HepG2 (cell line): ENCODE measurements around the gene SLC6A7. TPM values are rescaled to one million over a fixed set of nuclear protein-coding genes. Genes with fewer than 3 reads are reported as not detected.

ENCODE experiments used
- ATAC-seq: fragments of 200-7000 bp; cut with Tn5 transposase; 3 replicates; pipeline ENCODE4 v1.9.1; 2020; ENCODE audit warnings: mild to moderate bottlenecking, moderate library complexity
- BruUV-seq: library from RNA; stranded (reverse); fragments of 400-500 nt; replicated peaks from 2 replicates; lab custom pipeline; 2021; lab: Mats Ljungman, UMichigan
- CTCF ChIA-PET: fragments of 300-600 bp; formaldehyde crosslinking; extraction: SDS; loops from one replicate; lab custom pipeline; 2021; ENCODE audit warnings: low total read pairs, inconsistent platforms, low intra/inter-chr PET ratio; lab: Yijun Ruan, JAX
- POLR2A ChIA-PET: fragments of 350-600 bp; sonication (Branson Sonifier 250); formaldehyde crosslinking; loops from one replicate; lab custom pipeline; 2020; ENCODE audit warnings: antibody characterized with exemption, inconsistent platforms; lab: Yijun Ruan, JAX
- DNase-seq: peaks from one replicate; pipeline ENCODE4 v3.0.0-alpha.2; 2015; ENCODE audit warnings: low spot score
- FAIRE-seq: peaks from 3 replicates; lab custom pipeline; 2011; peaks lifted over from hg19 to GRCh38; lab: Jason Lieb, UNC
- H2AFZ ChIP-seq: one replicate; pipeline ENCODE4 v1.6.1; 2011; ENCODE audit warnings: low read length, inconsistent platforms
- H3K27ac ChIP-seq: fragments of 300-600 bp; 3 replicates; pipeline ENCODE4 v1.8.0; 2011; ENCODE audit warnings: mixed run types, mild to moderate bottlenecking, mixed read lengths, low read length, inconsistent platforms; ENCODE audit not compliant: insufficient read depth; ENCODE audit errors: extremely low read length
- H3K27me3 ChIP-seq, 2 experiments: fragments of 200-600 bp in 1 of 2; 2 replicates in 1 of 2; 3 replicates in 1 of 2; pipeline versions ENCODE4 v1.6.0 to v1.8.0; 2011; ENCODE audit warnings: low read length in 2 of 2, mild to moderate bottlenecking in 2 of 2, moderate library complexity in 2 of 2, inconsistent platforms in 1 of 2; ENCODE audit not compliant: insufficient read depth in 2 of 2, control insufficient read depth in 1 of 2
- H3K36me3 ChIP-seq, 2 experiments: fragments of 200-600 bp in 1 of 2; replicated peaks in 1 of 2; 2 replicates in 1 of 2; 3 replicates in 1 of 2; pipeline versions ENCODE4 v1.5.1 to v1.8.0; 2011; ENCODE audit warnings: low read length in 2 of 2, inconsistent platforms in 1 of 2; ENCODE audit not compliant: insufficient read depth in 2 of 2, control insufficient read depth in 1 of 2
- H3K4me1 ChIP-seq: 2 replicates; pipeline ENCODE4 v1.5.1; 2012; ENCODE audit warnings: low read length, inconsistent platforms; ENCODE audit not compliant: insufficient read depth
- H3K4me2 ChIP-seq: 2 replicates; pipeline ENCODE4 v1.6.0; 2011; ENCODE audit warnings: low read depth, low read length, inconsistent platforms
- H3K4me3 ChIP-seq, 3 experiments: fragments of 200-600 bp in 1 of 3; sonication (generic), shearing (Covaris generic) in 1 of 3; replicated peaks in 1 of 3; 2 replicates each; pipeline ENCODE4 v1.5.1; 2011 to 2016; ENCODE audit warnings: low read length in 3 of 3, inconsistent platforms in 2 of 3, low read depth in 2 of 3, mild to moderate bottlenecking in 2 of 3, control low read depth in 1 of 3, mixed read lengths in 1 of 3; ENCODE audit not compliant: insufficient read depth in 1 of 3
- H3K79me2 ChIP-seq: one replicate; pipeline ENCODE4 v1.6.1; 2011; ENCODE audit warnings: low read length, inconsistent platforms; ENCODE audit not compliant: insufficient read depth
- H3K9ac ChIP-seq: 2 replicates; pipeline ENCODE4 v1.6.0; 2011; ENCODE audit warnings: mild to moderate bottlenecking, low read depth, low read length, inconsistent platforms; ENCODE audit not compliant: insufficient read depth
- H3K9me3 ChIP-seq: 2 replicates; pipeline ENCODE4 v1.5.1; 2012; ENCODE audit warnings: mild to moderate bottlenecking, low read length
- H4K20me1 ChIP-seq: 2 replicates; pipeline ENCODE4 v1.6.0; 2011; ENCODE audit warnings: inconsistent platforms, mild to moderate bottlenecking, low read length, moderate library complexity; ENCODE audit not compliant: insufficient read depth
- ARID2 ChIP-seq: sonication (generic); formaldehyde crosslinking; IDR thresholded peaks from 2 replicates; pipeline ENCODE4 v1.8.1; 2022; ENCODE audit warnings: mild to moderate bottlenecking, missing genetic modification reagents, borderline replicate concordance
- CREBL2 ChIP-seq: sonication (generic); formaldehyde crosslinking; IDR thresholded peaks from 2 replicates; pipeline ENCODE4 v1.8.1; 2023; ENCODE audit warnings: missing genetic modification reagents, mild to moderate bottlenecking, borderline replicate concordance
- FOSL1 ChIP-seq: sonication (generic); formaldehyde crosslinking; IDR thresholded peaks from 2 replicates; pipeline ENCODE4 v1.9.0; 2021; ENCODE audit warnings: missing genetic modification reagents, borderline replicate concordance
- FOXK1 ChIP-seq: sonication (generic); formaldehyde crosslinking; IDR thresholded peaks from 2 replicates; pipeline ENCODE4 v1.4.0; 2020; ENCODE audit warnings: low read depth, missing genetic modification reagents, borderline replicate concordance
- FOXP1 ChIP-seq, 2 experiments: fragments of 450-650 bp in 1 of 2; IDR thresholded peaks; 2 replicates each; pipeline ENCODE4 v1.6.1; 2017 to 2018; ENCODE audit warnings: antibody characterized with exemption in 1 of 2
- FUBP1 ChIP-seq: sonication (generic); formaldehyde crosslinking; IDR thresholded peaks from 2 replicates; pipeline ENCODE4 v1.5.1; 2020; ENCODE audit warnings: missing genetic modification reagents, mild to moderate bottlenecking, borderline replicate concordance
- HES4 ChIP-seq: sonication (generic); formaldehyde crosslinking; IDR thresholded peaks from 2 replicates; pipeline ENCODE4 v1.9.0; 2021; ENCODE audit warnings: mild to moderate bottlenecking, missing genetic modification reagents, borderline replicate concordance
- HNF4A ChIP-seq: sonication (generic); formaldehyde crosslinking; IDR thresholded peaks from 2 replicates; pipeline ENCODE4 v1.4.0; 2020; ENCODE audit warnings: missing genetic modification reagents
- KDM5A ChIP-seq: fragments of 200-600 bp; sonication (generic); IDR thresholded peaks from 2 replicates; pipeline ENCODE4 v1.7.0; 2018; ENCODE audit warnings: antibody characterized with exemption, mild to moderate bottlenecking, low read length, borderline replicate concordance
- NCOA5 ChIP-seq: sonication (generic); formaldehyde crosslinking; IDR thresholded peaks from 2 replicates; pipeline ENCODE4 v1.4.0; 2020; ENCODE audit warnings: missing genetic modification reagents
- PAXIP1 ChIP-seq: sonication (generic); formaldehyde crosslinking; conservative IDR thresholded peaks from 2 replicates; pipeline ENCODE4 v1.4.0; 2020; ENCODE audit warnings: mild to moderate bottlenecking, missing genetic modification reagents, moderate library complexity
- POGZ ChIP-seq: sonication (generic); formaldehyde crosslinking; IDR thresholded peaks from 2 replicates; pipeline ENCODE4 v1.4.0; 2020; ENCODE audit warnings: mild to moderate bottlenecking, missing genetic modification reagents
- SALL1 ChIP-seq: sonication (generic); formaldehyde crosslinking; IDR thresholded peaks from 2 replicates; pipeline ENCODE4 v1.8.0; 2022; ENCODE audit warnings: mild to moderate bottlenecking, missing genetic modification reagents
- ZNF3 ChIP-seq: IDR thresholded peaks from 2 replicates; pipeline ENCODE4 v1.7.0; 2017; ENCODE audit warnings: inconsistent platforms
- ZNF670 ChIP-seq: sonication (generic); formaldehyde crosslinking; IDR thresholded peaks from 2 replicates; pipeline ENCODE4 v1.8.0; 2022; ENCODE audit warnings: mild to moderate bottlenecking, missing genetic modification reagents, borderline replicate concordance
- WGBS: methylation state at CpG from one replicate; pipeline ENCODE4 v1.1.6; 2017; ENCODE audit warnings: low lambda C conversion rate; 5-methylcytosine and 5-hydroxymethylcytosine counted together
- in situ Hi-C: cut with HindIII; loops from 2 replicates; pipeline ENCODE4 v1.10.0; 2017; ENCODE audit warnings: low pct_unique_long_range_greater_than_20kb; ENCODE audit not compliant: extremely low pct_ligation_motif_present
- intact Hi-C: fragments of 100-400 bp; cut with micrococcal nuclease; formaldehyde crosslinking; loops from one replicate; pipeline ENCODE4 v1.10.0; 2022; ENCODE audit not compliant: unreplicated experiment
- polyA plus RNA-seq, 8 experiments: library from polyadenylated mRNA; depleted of rRNA in 3 of 8; stranded (reverse) in 7 of 8; unstranded in 1 of 8; fragments of >200 nt; fragmentation: Illumina TruSeq in 4 of 8; extraction: Trizol in 4 of 8; gene quantifications; 2 replicates each; pipeline versions ENCODE4 v1.2.1 to v1.2.3, GENCODE V29; 2011 to 2016; ENCODE audit warnings: low read depth in 4 of 8, missing spikeins in 1 of 8, mixed read lengths in 1 of 8; ENCODE audit not compliant: insufficient read depth in 1 of 8
- total RNA-seq, 5 experiments: library from RNA; depleted of rRNA; stranded (reverse); fragments of >200 nt; fragmentation: Illumina TruSeq; extraction: Trizol; gene quantifications; 2 replicates each; pipeline ENCODE4 v1.2.3, GENCODE V29; 2016; ENCODE audit warnings: low read depth in 1 of 5
- TF ChIP-seq, protein P1 (sequence below): sonication (generic); formaldehyde crosslinking; IDR thresholded peaks from 2 replicates; pipeline ENCODE4 v1.8.1; 2023; ENCODE audit warnings: mild to moderate bottlenecking, moderate library complexity, missing genetic modification reagents
- TF ChIP-seq, protein P2 (sequence below): IDR thresholded peaks from 2 replicates; pipeline ENCODE4 v1.6.1; 2016; ENCODE audit warnings: low read depth, borderline replicate concordance

Gene SLC6A7
- total and polyA plus RNA-seq, 2 of the 13 experiments (the other 11 are each of a cell fraction or from before 2014, with no cell fraction given), result not detected

DNA sequence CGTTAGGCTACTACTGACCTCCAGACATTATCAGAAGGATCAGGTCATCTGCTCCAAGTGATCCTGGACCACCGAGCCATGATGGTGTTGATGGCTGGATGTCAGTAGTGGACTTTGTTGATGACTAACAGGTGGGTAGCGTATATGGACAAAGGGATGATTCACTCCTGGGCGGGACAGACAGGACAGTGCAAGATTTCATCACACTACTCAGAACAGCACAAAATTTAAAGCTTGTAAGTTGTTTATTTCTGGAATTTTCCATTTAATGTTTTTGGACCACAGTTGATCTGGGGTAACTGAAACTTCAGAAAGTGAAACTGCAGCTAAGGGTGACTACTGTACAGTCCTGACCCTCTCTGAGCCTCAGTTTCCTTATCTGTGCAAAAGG is 46.9 kb upstream of the SLC6A7 start:
- H3K27me3 ChIP-seq, result no peaks in the 10 kb centered on the region
- peaks cover 97% of the 10 kb centered on the region for H3K4me1 ChIP-seq
- H3K4me2 ChIP-seq, result peak overlapping the region; percentile 19
- peak overlapping the region; percentile 62 for H3K27ac ChIP-seq
- no TSS peak for BruUV-seq
- ChIA-PET CTCF (no interaction called here), POLR2A (interaction anchor here (0.8 to 1.2 kb wide), 6 partner anchors 11 to 117 kb away, joined by 3 to 7 read pairs (median 4); no protein-coding TSS in a partner anchor)
- no peaks in the 10 kb centered on the region for H3K9me3 ChIP-seq
- H3K4me3 ChIP-seq, result peak overlapping the region in 1 of 3 experiments; percentile 18; a peak in 1 of 6 replicates
- WGBS, result 2% methylated on average over 3 of the region's 4 CpGs
- H3K79me2 ChIP-seq, result peaks cover 2% of the 10 kb centered on the region
- H3K36me3 ChIP-seq, result no peaks in the 10 kb centered on the region
- no peak overlapping the region for H2AFZ ChIP-seq
- ATAC-seq (peak; percentile 64), FAIRE-seq (peak; percentile 94), DNase-seq (peak; percentile 91)
- H4K20me1 ChIP-seq, result no peaks in the 10 kb centered on the region
- H3K9ac ChIP-seq, result no peak overlapping the region; the same call in 1 of the 2 replicates
- in situ Hi-C loops (no loop called here), intact Hi-C loops (loop anchor here (1.0 to 10.0 kb wide), 2 partner anchors 18 to 282 kb away; no protein-coding TSS in a partner anchor)
- TF ChIP-seq ZNF3 (0 out of 2 replicates have a peak, but pooled peaks have one; percentile 34), POGZ (CRISPR knock-in tag) (peak; percentile 28; the same call in 1 of the 2 replicates), FOXP1 (IDR thresholded peaks at IDR 0.05) (no peak), FOXP1 (CRISPR knock-in tag; IDR thresholded peaks at IDR 0.05) (peak; percentile 78), CREBL2 (no peak), HES4 (CRISPR knock-in tag) (no peak), SALL1 (CRISPR knock-in tag) (peak; percentile 9; the same call in 1 of the 2 replicates), FOSL1 (CRISPR knock-in tag) (peak; percentile 92), PAXIP1 (CRISPR knock-in tag) (peak; percentile 68), HNF4A (CRISPR knock-in tag) (peak; percentile 42), KDM5A (no peak), ARID2 (0 out of 2 replicates have a peak, but pooled peaks have one; percentile 23), FUBP1 (CRISPR knock-in tag) (no peak), ZNF670 (CRISPR knock-in tag) (0 out of 2 replicates have a peak, but pooled peaks have one; percentile 61), FOXK1 (CRISPR knock-in tag) (peak; percentile 76; the same call in 1 of the 2 replicates), NCOA5 (CRISPR knock-in tag) (no peak)
- TF ChIP-seq, protein P1, sequence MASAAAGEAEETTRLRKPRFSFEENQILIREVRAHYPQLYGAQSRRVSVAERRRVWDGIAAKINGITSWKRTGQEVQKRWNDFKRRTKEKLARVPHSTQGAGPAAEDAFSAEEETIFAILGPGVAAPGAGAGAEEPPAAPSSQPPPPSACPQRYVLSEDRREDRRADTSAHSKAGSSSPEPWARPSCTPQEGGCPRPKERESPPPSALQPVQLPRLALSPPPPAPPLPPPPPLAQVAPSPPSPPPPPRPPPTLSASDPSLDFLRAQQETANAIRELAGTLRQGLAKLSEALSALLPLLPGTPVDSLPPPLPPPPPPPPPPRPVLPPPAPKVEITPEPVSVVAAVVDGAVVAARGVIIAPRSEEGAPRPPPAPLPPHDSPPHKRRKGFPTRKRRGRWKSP (CRISPR knock-in tag), result no peak
- TF ChIP-seq, protein P2, sequence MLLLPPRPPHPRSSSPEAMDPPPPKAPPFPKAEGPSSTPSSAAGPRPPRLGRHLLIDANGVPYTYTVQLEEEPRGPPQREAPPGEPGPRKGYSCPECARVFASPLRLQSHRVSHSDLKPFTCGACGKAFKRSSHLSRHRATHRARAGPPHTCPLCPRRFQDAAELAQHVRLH (CRISPR knock-in tag), result no peak
